Neuronal stem cell (in vitro differentiated cells): ENCODE results near the gene NOL4L.

ENCODE experiments used
- DNase-seq: peaks from one replicate; pipeline ENCODE4 v3.0.0-alpha.2; 2013; ENCODE audit warnings: low spot score
- H2AFZ ChIP-seq: one replicate; pipeline ENCODE4 v1.6.1; 2013; ENCODE audit warnings: mild to moderate bottlenecking, low read length, inconsistent platforms
- H2AK5ac ChIP-seq: 2 replicates; pipeline ENCODE4 v1.6.1; 2013; ENCODE audit warnings: low read depth, mild to moderate bottlenecking, inconsistent platforms, low read length, moderate library complexity, mixed read lengths
- H2BK120ac ChIP-seq: 2 replicates; pipeline ENCODE4 v1.6.1; 2013; ENCODE audit warnings: low read depth, mild to moderate bottlenecking, inconsistent platforms, low read length, moderate library complexity, mixed read lengths
- H2BK12ac ChIP-seq: one replicate; pipeline ENCODE4 v1.6.1; 2013; ENCODE audit warnings: low read length, inconsistent platforms
- H2BK15ac ChIP-seq: 2 replicates; pipeline ENCODE4 v1.6.1; 2013; ENCODE audit warnings: mild to moderate bottlenecking, low read length, inconsistent platforms, mixed read lengths
- H2BK5ac ChIP-seq: one replicate; pipeline ENCODE4 v1.6.1; 2013; ENCODE audit warnings: inconsistent platforms, mild to moderate bottlenecking, low read length, moderate library complexity
- H3K14ac ChIP-seq: one replicate; pipeline ENCODE4 v1.6.1; 2013; ENCODE audit warnings: low read length, inconsistent platforms
- H3K18ac ChIP-seq: 2 replicates; pipeline ENCODE4 v1.6.1; 2013; ENCODE audit warnings: low read length, inconsistent platforms
- H3K23ac ChIP-seq: 2 replicates; pipeline ENCODE4 v1.6.1; 2013; ENCODE audit warnings: low read depth, mild to moderate bottlenecking, mixed read lengths, low read length, inconsistent platforms; ENCODE audit not compliant: poor library complexity
- H3K27ac ChIP-seq: replicated peaks from 3 replicates; pipeline ENCODE4 v1.5.1; 2013; ENCODE audit warnings: low read length, inconsistent platforms
- H3K27me3 ChIP-seq, 3 experiments: 2 replicates each; pipeline ENCODE4 v1.6.1; 2013; ENCODE audit warnings: low read length in 3 of 3, mild to moderate bottlenecking in 2 of 3, inconsistent platforms in 1 of 3, low read depth in 1 of 3, mixed read lengths in 1 of 3, moderate library complexity in 1 of 3; ENCODE audit not compliant: control insufficient read depth in 3 of 3, insufficient read depth in 3 of 3
- H3K36me3 ChIP-seq, 2 donors: replicated peaks in 1 of 2; 2 replicates each; pipeline ENCODE4 v1.6.1; 2013; ENCODE audit warnings: low read length in 2 of 2; ENCODE audit not compliant: control insufficient read depth in 2 of 2, insufficient read depth in 2 of 2
- H3K4ac ChIP-seq: 2 replicates; pipeline ENCODE4 v1.6.1; 2013; ENCODE audit warnings: inconsistent platforms, mild to moderate bottlenecking, low read length, moderate library complexity
- H3K4me1 ChIP-seq, 2 donors: 1 replicate in 1 of 2; 2 replicates in 1 of 2; pipeline ENCODE4 v1.6.1; 2013; ENCODE audit warnings: low read length in 2 of 2, low read depth in 1 of 2; ENCODE audit not compliant: control insufficient read depth in 2 of 2, insufficient read depth in 1 of 2
- H3K4me2 ChIP-seq: one replicate; pipeline ENCODE4 v1.6.1; 2013; ENCODE audit warnings: mild to moderate bottlenecking, low read length, inconsistent platforms; ENCODE audit not compliant: insufficient read depth, poor library complexity, severe bottlenecking
- H3K4me3 ChIP-seq, 2 donors: 2 replicates each; pipeline ENCODE4 v1.5.1; 2013; ENCODE audit warnings: low read length in 2 of 2, mild to moderate bottlenecking in 2 of 2, inconsistent platforms in 1 of 2, moderate library complexity in 1 of 2
- H3K79me1 ChIP-seq: one replicate; pipeline ENCODE4 v1.6.1; 2013; ENCODE audit warnings: low read depth, mild to moderate bottlenecking, inconsistent platforms, low read length, moderate library complexity
- H3K9ac ChIP-seq: one replicate; pipeline ENCODE4 v1.6.1; 2013; ENCODE audit warnings: mild to moderate bottlenecking, low read depth, low read length, inconsistent platforms; ENCODE audit not compliant: poor library complexity
- H3K9me3 ChIP-seq, 2 donors: replicated peaks in 1 of 2; 2 replicates each; pipeline versions ENCODE3 to v1.6.1; 2013; ENCODE audit warnings: low read length in 2 of 2, mild to moderate bottlenecking in 2 of 2, inconsistent platforms in 1 of 2, low read depth in 1 of 2, mixed read lengths in 1 of 2, moderate library complexity in 1 of 2; ENCODE audit not compliant: control insufficient read depth in 2 of 2, insufficient read depth in 1 of 2
- H4K8ac ChIP-seq: one replicate; pipeline ENCODE4 v1.6.1; 2013; ENCODE audit warnings: low read depth, mild to moderate bottlenecking, inconsistent platforms, low read length, moderate library complexity
- H4K91ac ChIP-seq: one replicate; pipeline ENCODE4 v1.6.1; 2013; ENCODE audit warnings: low read length, low read depth, mild to moderate bottlenecking, inconsistent platforms; ENCODE audit not compliant: poor library complexity
- WGBS, 2 donors: extraction: QIAGEN DNeasy Blood & Tissue Kit; methylation state at CpG; one replicate each; pipeline ENCODE4 v1.1.7; 2013; ENCODE audit warnings: missing lambda C conversion rate in 2 of 2, mixed read lengths in 1 of 2; ENCODE audit not compliant: insufficient read length in 2 of 2, insufficient replicate concordance in 1 of 2; ENCODE audit errors: extremely low coverage in 2 of 2; 5-methylcytosine and 5-hydroxymethylcytosine counted together

The NOL4L gene

GRCh38 chr20:32470940-32471339, 114.2 kb downstream of the NOL4L start:
- no CpG with 5 or more reads among the region's 9 CpGs for WGBS, 2 donors
- Histone ChIP-seq H3K4me2 (no peak overlapping the region), H3K4me1 (peaks cover 37 to 52% of the 10 kb centered on the region in 2 donors), H2AK5ac (no peak overlapping the region), H3K4ac (no peak overlapping the region), H2AFZ (no peak overlapping the region), H4K91ac (no peak overlapping the region), H3K4me3 (no peak overlapping the region), H3K36me3 (peaks cover 9 to 52% of the 10 kb centered on the region in 2 donors), H3K9ac (peak overlapping the region; percentile 54), H2BK5ac (peak overlapping the region; percentile 82), H4K8ac (no peak overlapping the region), H2BK15ac (peak overlapping the region; percentile 14), H3K23ac (no peak overlapping the region), H3K27ac (no peak overlapping the region), H2BK120ac (no peak overlapping the region), H3K9me3 (no peaks in the 10 kb centered on the region), H3K27me3 (no peaks in the 10 kb centered on the region), H3K79me1 (peaks cover 19% of the 10 kb centered on the region), H2BK12ac (peak overlapping the region; percentile 96), H3K18ac (peak overlapping the region; percentile 79), H3K14ac (peak overlapping the region; percentile 25)
- DNase-seq: no peak

DNA sequence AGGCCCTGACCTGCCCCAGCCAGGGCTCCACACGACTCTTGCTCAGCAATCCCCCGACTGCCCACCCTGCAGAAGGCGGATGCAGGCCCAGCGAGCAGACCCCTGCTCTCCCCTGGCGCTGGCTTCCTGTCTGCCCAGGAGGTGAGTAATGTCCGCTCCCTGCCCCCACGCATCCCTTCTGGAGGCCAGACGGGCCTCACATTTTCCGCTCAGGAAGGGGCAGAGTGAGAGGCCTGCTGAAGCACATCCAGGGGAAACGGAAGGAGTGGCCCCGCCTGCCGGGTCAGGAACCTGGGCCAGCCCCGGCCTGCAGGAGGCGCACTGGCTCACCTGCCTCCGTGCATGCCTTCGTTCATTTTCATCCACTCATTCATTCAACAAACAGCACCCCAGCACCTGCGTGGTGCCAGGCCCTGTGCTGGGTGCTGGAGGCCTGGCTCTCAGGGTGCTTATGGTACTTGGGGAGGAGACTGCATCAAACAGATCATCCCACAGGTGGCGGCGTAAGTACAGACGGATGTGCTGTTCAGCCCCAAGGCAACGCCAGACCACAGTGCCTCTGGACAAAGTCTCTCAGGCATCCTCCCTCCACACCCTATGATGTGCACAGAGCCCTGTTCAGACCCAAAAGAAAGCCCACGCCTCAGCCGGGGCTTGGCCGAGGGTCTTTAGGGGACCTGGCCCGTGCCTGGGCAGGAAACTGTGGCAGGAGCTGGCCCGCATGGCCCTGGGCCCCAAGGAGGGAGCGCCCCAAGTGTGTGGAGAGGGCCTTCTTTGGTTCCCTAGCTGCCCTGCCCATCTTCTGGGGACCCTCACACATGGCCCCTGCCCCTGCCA, 114.9 kb downstream of the NOL4L start:
- H3K36me3 ChIP-seq: peaks cover 10 to 58% of the 10 kb centered on the region in 2 donors
- no peaks in the 10 kb centered on the region for H3K9me3 ChIP-seq
- H2BK120ac ChIP-seq: peak overlapping the region; percentile 75
- no peak overlapping the region for H3K4me2 ChIP-seq
- peak overlapping the region; percentile 25 for H3K14ac ChIP-seq
- H2AFZ ChIP-seq: no peak overlapping the region
- H4K91ac ChIP-seq: peak overlapping the region; percentile 38
- H3K18ac ChIP-seq: peak overlapping the region; percentile 72
- DNase-seq: no peak
- H2BK12ac ChIP-seq: peak overlapping the region; percentile 96
- no peaks in the 10 kb centered on the region for H3K27me3 ChIP-seq
- H2BK5ac ChIP-seq: peak overlapping the region; percentile 62
- no CpG with 5 or more reads among the region's 27 CpGs for WGBS, 2 donors
- H3K79me1 ChIP-seq: peaks cover 21% of the 10 kb centered on the region
- peak overlapping the region; percentile 54 for H3K9ac ChIP-seq
- no peak overlapping the region for H3K23ac ChIP-seq
- no peak overlapping the region for H3K4ac ChIP-seq
- H2BK15ac ChIP-seq: peak overlapping the region; percentile 14
- H2AK5ac ChIP-seq: peak overlapping the region; percentile 88
- H3K27ac ChIP-seq: no peak overlapping the region
- H4K8ac ChIP-seq: no peak overlapping the region
- H3K4me3 ChIP-seq: no peak overlapping the region
- peaks cover 35 to 49% of the 10 kb centered on the region in 2 donors for H3K4me1 ChIP-seq

- no peak overlapping the region for H3K4me2 ChIP-seq
- peaks cover 10 to 62% of the 10 kb centered on the region in 2 donors for H3K36me3 ChIP-seq
- peaks cover 30 to 45% of the 10 kb centered on the region in 2 donors for H3K4me1 ChIP-seq
- H2BK15ac ChIP-seq: no peak overlapping the region
- no peak overlapping the region for H2BK5ac ChIP-seq
- no peak overlapping the region for H2AFZ ChIP-seq
- no peaks in the 10 kb centered on the region for H3K27me3 ChIP-seq
- no peak overlapping the region for H2AK5ac ChIP-seq
- H2BK120ac ChIP-seq: no peak overlapping the region
- no peak overlapping the region for H3K4ac ChIP-seq
- H4K8ac ChIP-seq: no peak overlapping the region
- no peak overlapping the region for H3K14ac ChIP-seq
- no peak overlapping the region for H3K18ac ChIP-seq
- H4K91ac ChIP-seq: no peak overlapping the region
- WGBS, 2 donors: no CpG with 5 or more reads among the region's 7 CpGs
- no peak for DNase-seq
- H2BK12ac ChIP-seq: no peak overlapping the region
- no peak overlapping the region for H3K23ac ChIP-seq
- H3K27ac ChIP-seq: no peak overlapping the region
- no peak overlapping the region for H3K4me3 ChIP-seq
- H3K9ac ChIP-seq: no peak overlapping the region
- peaks cover 24% of the 10 kb centered on the region for H3K79me1 ChIP-seq
- H3K9me3 ChIP-seq: no peaks in the 10 kb centered on the region
Measured at GRCh38 chr20:32468860-32469259, 116.3 kb downstream of the NOL4L start.

DNA sequence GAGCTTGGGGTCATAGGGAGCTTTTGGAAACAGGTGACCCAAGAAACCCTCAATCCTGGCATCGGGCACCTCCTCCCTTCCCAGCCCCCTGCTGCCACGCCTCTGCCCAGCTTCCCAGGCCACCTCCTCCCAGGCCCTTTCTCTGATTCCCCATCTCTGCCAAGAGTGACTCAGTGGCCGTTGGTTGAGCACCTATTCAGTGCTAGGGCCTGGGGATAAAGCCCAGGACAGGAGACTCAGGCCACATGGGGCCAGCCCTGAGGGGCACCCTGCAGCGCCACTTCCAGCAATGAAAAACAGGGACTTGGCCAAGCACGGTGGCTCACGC, 116.9 kb downstream of the NOL4L start:
- peaks cover 29 to 46% of the 10 kb centered on the region in 2 donors for H3K4me1 ChIP-seq

More for the DNA sequence above, 116.9 kb downstream of the NOL4L start:
- Histone ChIP-seq H3K9me3 (no peaks in the 10 kb centered on the region), H2BK120ac (no peak overlapping the region), H3K23ac (no peak overlapping the region), H3K14ac (no peak overlapping the region), H3K9ac (no peak overlapping the region), H3K79me1 (peaks cover 29% of the 10 kb centered on the region), H3K27me3 (no peaks in the 10 kb centered on the region), H3K36me3 (peaks cover 10 to 61% of the 10 kb centered on the region in 2 donors), H3K27ac (no peak overlapping the region), H4K91ac (no peak overlapping the region), H3K4me3 (no peak overlapping the region), H2BK5ac (peak overlapping the region; percentile 32), H3K4me2 (no peak overlapping the region), H2BK15ac (no peak overlapping the region), H2BK12ac (no peak overlapping the region), H3K4ac (no peak overlapping the region), H2AFZ (no peak overlapping the region), H2AK5ac (no peak overlapping the region), H3K18ac (peak overlapping the region; percentile 79), H4K8ac (no peak overlapping the region)
- no CpG with 5 or more reads among the region's 6 CpGs for WGBS, 2 donors
- DNase-seq: no peak
